H1 (cell line): ENCODE results near the gene NEGR1. TPM values are rescaled to one million over a fixed set of nuclear protein-coding genes. Genes with fewer than 3 reads are reported as not detected.

Experiments used
- CTCF ChIA-PET: fragments of 300-600 bp; sonication (Branson Sonifier 250); formaldehyde crosslinking; loops from one replicate; lab custom pipeline; 2021; ENCODE audit not compliant: partially characterized antibody; lab: Charles Lee
- POLR2A ChIA-PET: fragments of 300-600 bp; sonication (Branson Sonifier 250); formaldehyde crosslinking; loops from one replicate; lab custom pipeline; 2021; ENCODE audit warnings: inconsistent platforms; ENCODE audit not compliant: partially characterized antibody; lab: Charles Lee
- DNase-seq, 2 experiments: peaks; one replicate each; pipeline versions ENCODE4 v3.0.0 to v3.0.0-alpha.2; 2010 to 2022; ENCODE audit warnings: low spot score in 2 of 2, low read depth in 1 of 2, mixed read lengths in 1 of 2
- FAIRE-seq: peaks from 2 replicates; lab custom pipeline; 2011; peaks lifted over from hg19 to GRCh38; lab: Jason Lieb, UNC
- H2AFZ ChIP-seq: 2 replicates; pipeline ENCODE4 v1.8.1; 2012; ENCODE audit warnings: low read length, inconsistent platforms
- H2AK5ac ChIP-seq: 2 replicates; pipeline ENCODE4 v1.6.1; 2013; ENCODE audit warnings: low read depth, low read length
- H2BK120ac ChIP-seq: replicated peaks from 2 replicates; pipeline ENCODE3; 2013; ENCODE audit warnings: low read depth, low read length, inconsistent platforms
- H2BK12ac ChIP-seq: 2 replicates; pipeline ENCODE4 v1.6.1; 2013; ENCODE audit warnings: low read depth, low read length
- H2BK15ac ChIP-seq: 2 replicates; pipeline ENCODE4 v1.6.1; 2013; ENCODE audit warnings: low read length
- H2BK20ac ChIP-seq: 2 replicates; pipeline ENCODE4 v1.6.1; 2013; ENCODE audit warnings: low read length
- H2BK5ac ChIP-seq: 2 replicates; pipeline ENCODE4 v1.6.1; 2013; ENCODE audit warnings: low read depth, low read length
- H3K14ac ChIP-seq: 2 replicates; pipeline ENCODE4 v1.6.1; 2013; ENCODE audit warnings: inconsistent platforms; ENCODE audit not compliant: insufficient read length
- H3K18ac ChIP-seq: 2 replicates; pipeline ENCODE4 v1.6.1; 2013; ENCODE audit warnings: low read length; ENCODE audit errors: extremely low read depth
- H3K23ac ChIP-seq: 2 replicates; pipeline ENCODE4 v1.6.1; 2013; ENCODE audit warnings: inconsistent platforms; ENCODE audit not compliant: insufficient read length
- H3K23me2 ChIP-seq: 2 replicates; pipeline ENCODE4 v1.6.1; 2013; ENCODE audit warnings: low read depth, low read length
- H3K27ac ChIP-seq: 2 replicates; pipeline ENCODE4 v1.6.1; 2011; ENCODE audit warnings: low read depth, low read length, inconsistent platforms
- H3K27me3 ChIP-seq, 4 experiments: replicated peaks in 1 of 4; 1 replicate in 1 of 4; 2 replicates in 3 of 4; pipeline versions ENCODE4 v1.6.1 to v1.8.1; 2011 to 2013; ENCODE audit warnings: low read length in 3 of 4, mild to moderate bottlenecking in 3 of 4, inconsistent platforms in 2 of 4, mixed read lengths in 2 of 4, moderate library complexity in 1 of 4; ENCODE audit not compliant: control insufficient read depth in 3 of 4, insufficient read depth in 3 of 4; ENCODE audit errors: extremely low read depth in 1 of 4
- H3K36me3 ChIP-seq, 4 experiments: 2 replicates each; pipeline versions ENCODE4 v1.6.1 to v1.8.1; 2011 to 2013; ENCODE audit warnings: mild to moderate bottlenecking in 4 of 4, low read length in 3 of 4, moderate library complexity in 2 of 4, control low read depth in 1 of 4, inconsistent platforms in 1 of 4; ENCODE audit not compliant: insufficient read depth in 4 of 4, control insufficient read depth in 2 of 4
- H3K4ac ChIP-seq: replicated peaks from 2 replicates; pipeline ENCODE3; 2013; ENCODE audit warnings: low read length, low read depth, mixed read lengths, inconsistent platforms; ENCODE audit not compliant: insufficient read length
- H3K4me1 ChIP-seq, 4 experiments: replicated peaks in 1 of 4; 1 replicate in 1 of 4; 2 replicates in 3 of 4; pipeline versions ENCODE4 v1.6.1 to v1.8.1; 2011 to 2013; ENCODE audit warnings: low read length in 3 of 4, inconsistent platforms in 2 of 4, mixed read lengths in 1 of 4; ENCODE audit not compliant: insufficient read depth in 4 of 4, control insufficient read depth in 3 of 4
- H3K4me2 ChIP-seq, 2 experiments: 2 replicates each; pipeline versions ENCODE4 v1.6.1 to v1.8.1; 2011 to 2013; ENCODE audit warnings: low read depth in 2 of 2, low read length in 2 of 2, control low read depth in 1 of 2, inconsistent platforms in 1 of 2, mild to moderate bottlenecking in 1 of 2; ENCODE audit not compliant: insufficient read depth in 1 of 2
- H3K4me3 ChIP-seq, 4 experiments: fragments of 200-600, 300-600 bp in 1 of 4; sonication (generic), shearing (Covaris generic), sonication (Bioruptor Twin) in 1 of 4; 2 replicates each; pipeline versions ENCODE4 v1.5.1 to v1.8.1; 2011 to 2016; ENCODE audit warnings: low read length in 4 of 4, low read depth in 3 of 4, control low read depth in 2 of 4, inconsistent platforms in 2 of 4, mild to moderate bottlenecking in 2 of 4, mixed read lengths in 1 of 4, moderate library complexity in 1 of 4; ENCODE audit not compliant: insufficient read depth in 2 of 4; ENCODE audit errors: extremely low read depth in 1 of 4
- H3K56ac ChIP-seq: replicated peaks from 2 replicates; pipeline ENCODE3; 2013; ENCODE audit warnings: low read depth, mild to moderate bottlenecking, mixed read lengths, low read length, inconsistent platforms; ENCODE audit not compliant: insufficient read length
- H3K79me1 ChIP-seq: 2 replicates; pipeline ENCODE4 v1.6.1; 2013; ENCODE audit warnings: low read depth, low read length, control low read depth
- H3K79me2 ChIP-seq, 2 experiments: 2 replicates each; pipeline versions ENCODE4 v1.6.1 to v1.8.1; 2012 to 2013; ENCODE audit warnings: low read length in 2 of 2, mild to moderate bottlenecking in 2 of 2, inconsistent platforms in 1 of 2; ENCODE audit not compliant: insufficient read depth in 2 of 2, control insufficient read depth in 1 of 2
- H3K9ac ChIP-seq, 4 experiments: replicated peaks in 1 of 4; 1 replicate in 1 of 4; 2 replicates in 3 of 4; pipeline versions ENCODE4 v1.6.1 to v1.8.1; 2011 to 2013; ENCODE audit warnings: low read depth in 3 of 4, low read length in 3 of 4, control low read depth in 2 of 4, mild to moderate bottlenecking in 2 of 4, moderate library complexity in 2 of 4, inconsistent platforms in 1 of 4; ENCODE audit errors: extremely low read depth in 1 of 4
- H3K9me3 ChIP-seq, 2 experiments: 2 replicates each; pipeline versions ENCODE4 v1.6.1 to v1.8.1; 2012 to 2013; ENCODE audit warnings: mild to moderate bottlenecking in 2 of 2, moderate library complexity in 2 of 2, control low read depth in 1 of 2, inconsistent platforms in 1 of 2, low read depth in 1 of 2, low read length in 1 of 2, mixed read lengths in 1 of 2; ENCODE audit not compliant: insufficient read depth in 2 of 2
- H4K20me1 ChIP-seq, 2 experiments: replicated peaks in 1 of 2; 2 replicates each; pipeline versions ENCODE3 to v1.8.1; 2011 to 2013; ENCODE audit warnings: inconsistent platforms in 2 of 2, low read length in 2 of 2, mild to moderate bottlenecking in 1 of 2; ENCODE audit not compliant: insufficient read depth in 2 of 2, control insufficient read depth in 1 of 2
- H4K5ac ChIP-seq: 2 replicates; pipeline ENCODE4 v1.6.1; 2013; ENCODE audit warnings: low read length, low read depth, mixed read lengths, inconsistent platforms; ENCODE audit not compliant: insufficient read length
- H4K8ac ChIP-seq: 2 replicates; pipeline ENCODE4 v1.8.0; 2013; ENCODE audit warnings: mild to moderate bottlenecking, moderate library complexity, low read length, inconsistent platforms; ENCODE audit not compliant: insufficient read depth; ENCODE audit errors: extremely low read depth
- H4K91ac ChIP-seq: replicated peaks from 2 replicates; pipeline ENCODE3; 2013; ENCODE audit warnings: low read length, mixed read lengths, inconsistent platforms; ENCODE audit not compliant: insufficient read length
- BCL11A ChIP-seq, 2 experiments: IDR thresholded peaks; one replicate each; pipeline ENCODE4 v1.6.1; 2011; ENCODE audit warnings: low read depth in 2 of 2, low read length in 2 of 2, mild to moderate bottlenecking in 2 of 2
- CHD2 ChIP-seq: IDR thresholded peaks from 2 replicates; pipeline ENCODE4 v1.6.1; 2012; ENCODE audit warnings: low read length, improper control_type of control experiment
- CTBP2 ChIP-seq: IDR thresholded peaks from 2 replicates; pipeline ENCODE4 v1.7.0; 2011; ENCODE audit warnings: borderline replicate concordance, mild to moderate bottlenecking, moderate library complexity, mixed read lengths, low read length; ENCODE audit not compliant: insufficient read depth, insufficient read length
- EP300 ChIP-seq, 2 experiments: IDR thresholded peaks; 1 replicate in 1 of 2; 2 replicates in 1 of 2; pipeline ENCODE4 v1.6.1; 2011 to 2012; ENCODE audit warnings: low read depth in 2 of 2, low read length in 2 of 2, mild to moderate bottlenecking in 2 of 2, borderline replicate concordance in 1 of 2, inconsistent platforms in 1 of 2, moderate library complexity in 1 of 2
- GTF2F1 ChIP-seq: IDR thresholded peaks from 2 replicates; pipeline ENCODE4 v1.6.1; 2012; ENCODE audit warnings: low read depth, low read length, improper control_type of control experiment, borderline replicate concordance
- JUND ChIP-seq: IDR thresholded peaks from 2 replicates; pipeline ENCODE4 v1.6.1; 2011; ENCODE audit warnings: mild to moderate bottlenecking, improper control_type of control experiment, low read length
- POLR2A ChIP-seq, 2 experiments: IDR thresholded peaks; 1 replicate in 1 of 2; 2 replicates in 1 of 2; pipeline ENCODE4 v1.6.1; 2011; ENCODE audit warnings: low read depth in 2 of 2, low read length in 2 of 2, mild to moderate bottlenecking in 2 of 2; ENCODE audit errors: control extremely low read depth in 1 of 2
- SAP30 ChIP-seq: fragments of 300-600 bp; sonication (generic); IDR thresholded peaks from 2 replicates; pipeline ENCODE4 v1.7.1; 2012; ENCODE audit warnings: low read length, moderate library complexity, mild to moderate bottlenecking, inconsistent platforms; ENCODE audit not compliant: insufficient read depth, insufficient replicate concordance
- SIN3A ChIP-seq, 2 experiments: IDR thresholded peaks in 1 of 2; conservative IDR thresholded peaks in 1 of 2; 2 replicates each; pipeline ENCODE4 v1.6.1; 2011 to 2012; ENCODE audit warnings: low read length in 2 of 2, improper control_type of control experiment in 1 of 2, low read depth in 1 of 2, mild to moderate bottlenecking in 1 of 2
- SIRT6 ChIP-seq: IDR thresholded peaks from one replicate; pipeline ENCODE4 v1.7.1; 2012; ENCODE audit warnings: low read length, inconsistent platforms
- SP1 ChIP-seq: IDR thresholded peaks from 2 replicates; pipeline ENCODE4 v1.6.1; 2011; ENCODE audit warnings: low read depth, low read length
- SUZ12 ChIP-seq: fragments of 200-600 bp; sonication (generic); IDR thresholded peaks from 2 replicates; pipeline ENCODE4 v1.6.1; 2012; ENCODE audit warnings: mild to moderate bottlenecking, inconsistent platforms, low read length, moderate library complexity, mixed read lengths
- TAF1 ChIP-seq: IDR thresholded peaks from 2 replicates; pipeline ENCODE4 v1.6.1; 2011; ENCODE audit warnings: mild to moderate bottlenecking, low read depth, low read length
- WGBS, 2 experiments: shearing (Covaris generic) in 1 of 2; methylation state at CpG; one replicate each; pipeline versions ENCODE4 v1.1.6 to v1.1.7; 2013 to 2015; ENCODE audit warnings: low lambda C conversion rate in 2 of 2, mixed read lengths in 2 of 2, inconsistent platforms in 1 of 2, low coverage in 1 of 2, missing lambda C conversion rate in 1 of 2; ENCODE audit not compliant: insufficient replicate concordance in 2 of 2, insufficient coverage in 1 of 2, insufficient read length in 1 of 2; ENCODE audit errors: extremely low coverage in 1 of 2, missing lambda C conversion rate in 1 of 2; 5-methylcytosine and 5-hydroxymethylcytosine counted together
- polyA plus RNA-seq, 7 experiments: library from polyadenylated mRNA; depleted of rRNA in 3 of 7; stranded (reverse) in 5 of 7; unstranded in 2 of 7; fragments of >200 nt in 5 of 7; fragments of 200-250 nt in 2 of 7; gene quantifications; 1 replicate in 5 of 7; 2 replicates in 1 of 7; 4 replicates in 1 of 7; pipeline versions ENCODE4 v1.2.1 to v1.2.3, GENCODE V29; 2011 to 2013; ENCODE audit warnings: missing spikeins in 2 of 7, mixed read lengths in 2 of 7
- total RNA-seq: library from RNA; stranded (reverse); fragmentation: NEBNext Ultra II Directional; extraction: Animal tissue kit (Norgen Biotek cat#: 25700); gene quantifications from 2 replicates; pipeline ENCODE4 v1.2.1, GENCODE V29; 2021
- TF ChIP-seq, protein P1 (sequence below): IDR thresholded peaks from 2 replicates; pipeline ENCODE4 v1.6.1; 2012; ENCODE audit warnings: inconsistent platforms

NEGR1 gene
- total and polyA plus RNA-seq, 2 of the 8 experiments (the other 6 are each of a cell fraction or from before 2014, with no cell fraction given), result 0.71 to 1.3 TPM

DNA sequence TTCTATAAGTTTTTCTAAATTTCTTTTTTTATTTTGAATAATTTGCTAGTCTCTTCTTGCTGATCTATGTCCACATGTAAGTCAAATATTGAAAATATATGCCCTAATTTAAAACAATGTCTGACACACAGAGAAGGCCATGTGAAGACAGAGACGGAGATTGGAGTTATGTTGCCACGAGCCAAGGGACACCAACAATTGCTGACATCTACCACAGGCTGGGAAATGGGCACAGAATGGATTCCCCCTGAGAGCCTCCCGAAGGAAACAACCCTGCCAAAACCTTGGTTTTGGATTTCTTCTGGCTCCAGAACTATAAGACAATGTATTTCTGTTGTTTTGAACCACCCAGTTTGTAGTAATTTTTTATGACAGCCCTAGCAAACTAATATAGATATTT lies 716.5 kb downstream of the NEGR1 start:
- no peak overlapping the region for H3K27ac ChIP-seq
- POLR2A ChIA-PET, result no interaction called here
- no peak overlapping the region for H2AK5ac ChIP-seq
- no peak for TF ChIP-seq CTBP2
- no peak for TF ChIP-seq SIRT6
- TF ChIP-seq CHD2, result no peak
- TF ChIP-seq SAP30, result no peak
- TF ChIP-seq JUND, result no peak
- TF ChIP-seq EP300 (IDR thresholded peaks at IDR 0.05; ENCODE audit: borderline replicate concordance in 1 of 2, low read depth in 2 of 2, low read length in 2 of 2), result no peak
- no peak for TF ChIP-seq SUZ12
- no peak for TF ChIP-seq TAF1
- TF ChIP-seq BCL11A (IDR thresholded peaks at IDR 0.05; ENCODE audit: low read depth in 2 of 2, low read length in 2 of 2), result no peak
- TF ChIP-seq SP1, result no peak
- TF ChIP-seq, protein P1, sequence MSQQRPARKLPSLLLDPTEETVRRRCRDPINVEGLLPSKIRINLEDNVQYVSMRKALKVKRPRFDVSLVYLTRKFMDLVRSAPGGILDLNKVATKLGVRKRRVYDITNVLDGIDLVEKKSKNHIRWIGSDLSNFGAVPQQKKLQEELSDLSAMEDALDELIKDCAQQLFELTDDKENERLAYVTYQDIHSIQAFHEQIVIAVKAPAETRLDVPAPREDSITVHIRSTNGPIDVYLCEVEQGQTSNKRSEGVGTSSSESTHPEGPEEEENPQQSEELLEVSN, result no peak
- TF ChIP-seq POLR2A (IDR thresholded peaks at IDR 0.05; ENCODE audit: control extremely low read depth in 1 of 2, low read depth in 2 of 2, low read length in 2 of 2), result no peak
- TF ChIP-seq GTF2F1, result no peak
- no peak for TF ChIP-seq SIN3A (conservative IDR thresholded peaks at IDR 0.05 in 1 of 2, IDR thresholded peaks at IDR 0.05 in 1 of 2; ENCODE audit: low read depth in 1 of 2, low read length in 2 of 2)
- no peak overlapping the region for H2AFZ ChIP-seq
- DNase-seq (no peak), FAIRE-seq (no peak)
- no peak overlapping the region for H2BK20ac ChIP-seq
- H2BK120ac ChIP-seq, result no peak overlapping the region
- H3K4me1 ChIP-seq, result no peaks in the 10 kb centered on the region
- no peak overlapping the region for H4K91ac ChIP-seq
- H3K79me1 ChIP-seq, result no peaks in the 10 kb centered on the region
- 72% methylated on average over 3 of the region's 3 CpGs; no CpG with 5 or more reads in 1 of the 2 experiments for WGBS, 2 experiments
- H3K4ac ChIP-seq, result no peak overlapping the region
- H3K36me3 ChIP-seq, result no peaks in the 10 kb centered on the region
- no peak overlapping the region for H3K56ac ChIP-seq
- no peak overlapping the region for H3K9ac ChIP-seq
- no peak overlapping the region for H2BK5ac ChIP-seq
- H3K18ac ChIP-seq, result no peak overlapping the region
- H4K20me1 ChIP-seq, result no peaks in the 10 kb centered on the region
- H3K14ac ChIP-seq, result no peak overlapping the region
- no peak overlapping the region for H4K8ac ChIP-seq
- no peak overlapping the region for H3K4me3 ChIP-seq
- H2BK15ac ChIP-seq, result no peak overlapping the region
- H3K4me2 ChIP-seq, result no peak overlapping the region
- no peaks in the 10 kb centered on the region for H3K79me2 ChIP-seq
- H3K23me2 ChIP-seq, result no peaks in the 10 kb centered on the region
- no peak overlapping the region for H3K23ac ChIP-seq
- no peak overlapping the region for H2BK12ac ChIP-seq
- H4K5ac ChIP-seq, result no peak overlapping the region
- no peaks in the 10 kb centered on the region; a peak in 1 of 7 replicates for H3K27me3 ChIP-seq
- no peaks in the 10 kb centered on the region for H3K9me3 ChIP-seq
- CTCF ChIA-PET, result no interaction called here
